GM19240 (cell line): ENCODE measurements around the gene PARD3.

Source experiments
- DNase-seq: peaks from one replicate; pipeline ENCODE4 v3.0.0; 2011; ENCODE audit warnings: low spot score; ENCODE audit not compliant: insufficient read length

The PARD3 gene

DNA sequence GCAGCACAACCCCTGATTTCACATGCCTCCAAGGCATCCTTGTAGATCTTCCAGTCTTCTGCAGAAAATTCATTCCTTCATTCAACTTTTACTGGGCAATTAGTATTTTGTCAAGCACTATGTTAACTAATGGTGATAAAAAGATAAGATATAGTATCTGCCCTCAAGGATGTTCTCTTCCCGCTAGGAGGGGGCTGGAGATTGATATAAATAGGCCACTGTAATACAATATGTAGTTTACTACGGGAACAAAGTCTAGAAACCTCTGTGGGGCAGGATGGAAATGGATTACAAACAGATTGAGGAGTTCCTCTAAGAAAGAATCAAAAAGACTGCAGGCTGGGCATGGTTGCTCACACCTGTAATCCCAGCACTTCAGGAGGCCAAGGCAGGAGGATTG lies 10.3 kb upstream of the PARD3 start:
- DNase-seq: no peak

DNA sequence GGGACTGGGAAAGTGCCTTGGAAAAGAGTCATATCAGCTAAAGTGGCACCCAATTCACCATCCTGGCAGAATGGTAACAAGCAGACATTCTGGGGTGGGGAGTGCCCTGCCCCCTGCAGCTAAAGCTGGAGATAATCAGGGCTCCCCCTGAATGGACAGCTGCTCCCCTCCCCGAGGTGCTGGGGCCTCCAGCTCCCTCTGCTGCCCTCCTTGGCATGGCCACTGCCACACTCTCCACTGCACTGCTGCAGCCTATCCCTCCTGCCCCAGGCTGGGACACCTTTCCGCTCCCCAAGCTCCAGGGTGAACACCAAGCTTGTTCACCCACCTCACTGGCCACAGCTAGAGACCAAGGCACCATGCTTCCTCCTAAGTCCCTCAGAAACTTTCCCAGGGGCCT lies 9.8 kb upstream of the PARD3 start:
- no peak for DNase-seq

DNA sequence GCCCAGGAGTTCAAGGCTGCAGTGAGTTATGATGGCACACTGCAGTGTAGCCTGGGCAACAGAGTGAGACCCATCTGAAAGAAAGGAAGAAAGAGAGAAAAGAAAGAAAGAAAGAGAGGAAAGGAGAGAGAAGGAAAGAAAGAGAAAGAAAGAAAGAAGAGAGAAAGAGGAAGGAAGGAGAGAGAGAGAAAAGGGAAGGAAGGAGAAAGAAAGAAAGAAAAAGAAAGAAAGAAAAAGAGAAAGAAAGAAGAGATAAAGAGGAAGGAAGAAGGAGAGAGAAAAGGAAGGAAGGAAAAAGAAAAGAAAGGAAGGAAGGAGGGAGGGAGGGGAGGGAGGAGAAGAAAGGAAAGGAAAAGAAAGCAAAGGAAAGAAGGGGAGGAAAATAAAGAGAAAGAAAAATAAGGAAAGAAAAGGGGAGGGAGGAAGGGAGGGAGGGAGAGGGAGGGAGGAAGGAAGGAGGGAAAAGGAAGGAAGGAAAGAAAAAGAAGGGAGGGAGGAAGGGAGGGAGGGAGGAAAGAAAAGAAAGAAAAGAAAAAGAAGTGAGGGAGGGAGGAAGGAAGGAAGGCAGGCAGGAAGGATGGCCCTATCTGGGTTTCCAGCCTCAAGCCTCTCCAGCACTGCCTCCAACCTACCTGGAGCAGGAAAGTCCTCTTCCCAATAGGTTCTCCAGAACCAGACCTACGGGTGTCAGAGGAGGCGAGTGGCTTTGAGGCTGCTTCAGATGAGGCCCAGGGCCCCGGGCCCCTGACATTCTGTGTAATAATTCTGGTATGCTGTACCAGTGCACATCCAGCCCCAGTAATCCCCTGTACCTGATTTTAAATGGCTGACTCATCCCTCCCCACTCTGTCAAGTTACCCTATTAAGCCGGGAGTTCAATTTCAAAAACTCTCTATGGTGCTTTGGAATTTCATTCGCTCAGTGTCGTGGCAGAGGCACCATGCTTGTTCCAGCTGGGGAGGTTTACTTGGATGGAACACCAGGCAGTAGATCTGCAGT lies 6.8 kb upstream of the PARD3 start:
- no peak for DNase-seq

GRCh38 chr10:34817586-34817985 lies 2.5 kb upstream of the PARD3 start:
- no peak for DNase-seq

GRCh38 chr10:34817054-34817453 lies 2.0 kb upstream of the PARD3 start:
- DNase-seq: no peak

GRCh38 chr10:34816501-34817002 lies 1.5 kb upstream of the PARD3 start:
- no peak for DNase-seq

DNA sequence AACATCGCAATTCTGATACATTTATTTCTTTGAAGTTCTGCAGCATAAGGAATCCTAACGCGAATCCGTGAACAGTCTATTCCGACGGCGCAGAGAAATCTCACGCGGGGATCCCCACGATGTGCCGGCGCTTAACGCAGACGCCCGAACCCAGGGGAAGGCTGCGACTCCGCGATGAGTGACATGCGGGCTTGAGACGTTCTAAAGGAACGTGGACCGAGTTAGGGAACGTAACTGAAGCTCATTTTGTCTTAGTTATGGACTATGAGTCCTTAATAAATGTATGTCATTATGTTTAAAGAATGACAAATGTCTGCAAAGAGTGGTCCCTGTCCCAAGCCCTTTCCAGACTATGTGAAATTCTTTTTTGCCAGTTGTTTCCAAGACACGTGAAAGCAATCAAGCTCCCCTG lies 995 bp upstream of the PARD3 start:
- no peak for DNase-seq

- no peak for DNase-seq
Observed at GRCh38 chr10:34814913-34815184, 247 bp downstream of the PARD3 start.

GRCh38 chr10:34814223-34814912 lies 728 bp downstream of the PARD3 start:
- DNase-seq: no peak

DNA sequence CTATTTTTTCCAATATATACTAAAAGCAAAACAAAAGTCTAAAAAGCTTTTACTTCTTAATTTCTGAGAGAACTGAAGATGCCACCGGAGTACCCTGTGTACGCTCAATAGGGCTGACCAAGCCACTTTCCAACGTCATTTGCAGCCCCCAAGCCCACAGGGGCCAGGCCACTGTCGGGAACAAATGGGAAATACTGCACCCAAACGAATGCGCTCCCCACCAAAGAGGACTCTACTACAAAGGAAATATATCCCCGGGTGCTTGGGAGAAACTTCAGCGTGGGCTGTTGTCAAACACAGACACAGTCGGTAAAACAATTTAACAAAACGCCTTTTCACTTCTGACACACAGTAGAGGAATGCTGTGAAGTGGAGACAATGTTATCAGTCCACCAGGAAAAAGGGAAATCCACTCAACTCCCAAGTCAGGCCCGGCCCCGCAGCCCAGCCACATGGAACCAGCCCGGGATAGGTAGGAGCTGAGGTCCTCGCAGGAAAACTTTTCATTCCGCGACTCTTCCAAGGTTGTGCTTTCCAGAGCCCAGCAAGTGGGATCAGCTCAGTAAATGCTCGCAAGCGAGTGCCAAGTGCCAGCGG lies 1.4 kb downstream of the PARD3 start:
- no peak for DNase-seq

DNA sequence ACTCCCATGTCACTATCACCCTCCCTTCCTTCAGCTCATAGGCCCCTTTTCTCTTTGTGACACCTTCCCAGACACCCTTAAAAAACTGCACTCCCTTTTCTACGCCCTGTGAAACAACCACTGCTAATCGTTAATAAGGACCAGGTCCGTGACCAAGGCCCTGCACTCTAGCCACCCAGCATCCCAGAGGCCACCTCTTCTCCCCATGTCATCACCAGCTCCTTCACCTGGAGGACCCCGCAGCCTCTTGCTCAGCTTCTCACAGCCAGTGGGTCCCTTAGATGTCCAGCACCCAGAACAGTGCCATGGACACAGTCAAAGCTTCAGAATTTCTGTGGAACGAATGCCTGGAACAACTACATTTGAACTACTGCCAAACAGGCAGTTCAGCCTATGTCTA lies 2.3 kb downstream of the PARD3 start:
- DNase-seq: no peak

DNA sequence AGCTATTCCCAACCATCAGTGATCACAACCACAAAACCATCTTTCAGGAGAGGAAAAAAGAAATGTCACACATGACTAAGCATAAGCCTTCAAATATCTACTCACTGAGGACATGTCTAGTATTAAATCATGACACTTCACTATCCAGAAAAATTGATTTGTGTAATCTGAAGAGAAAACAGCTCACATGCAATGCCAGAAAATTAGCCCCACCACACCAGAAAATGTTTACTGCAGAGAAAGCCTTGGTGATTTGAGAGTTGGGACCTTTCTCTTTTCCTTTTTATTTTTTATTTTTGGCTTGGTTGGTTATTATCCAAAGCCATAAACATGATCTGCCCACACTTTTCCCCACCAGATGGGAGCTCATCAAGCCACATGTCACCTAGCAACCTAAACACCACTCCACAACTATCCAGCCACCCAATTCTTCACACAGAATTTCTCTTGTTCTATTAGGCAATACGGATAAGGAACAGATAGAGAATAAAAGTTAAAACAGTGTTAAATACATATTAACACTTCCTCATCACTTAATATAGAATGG lies 3.1 kb downstream of the PARD3 start:
- no peak for DNase-seq

GRCh38 chr10:34811126-34811967 lies 3.7 kb downstream of the PARD3 start:
- no peak for DNase-seq

- DNase-seq: no peak
Observed at GRCh38 chr10:34809796-34810195, 5.3 kb downstream of the PARD3 start.

DNA sequence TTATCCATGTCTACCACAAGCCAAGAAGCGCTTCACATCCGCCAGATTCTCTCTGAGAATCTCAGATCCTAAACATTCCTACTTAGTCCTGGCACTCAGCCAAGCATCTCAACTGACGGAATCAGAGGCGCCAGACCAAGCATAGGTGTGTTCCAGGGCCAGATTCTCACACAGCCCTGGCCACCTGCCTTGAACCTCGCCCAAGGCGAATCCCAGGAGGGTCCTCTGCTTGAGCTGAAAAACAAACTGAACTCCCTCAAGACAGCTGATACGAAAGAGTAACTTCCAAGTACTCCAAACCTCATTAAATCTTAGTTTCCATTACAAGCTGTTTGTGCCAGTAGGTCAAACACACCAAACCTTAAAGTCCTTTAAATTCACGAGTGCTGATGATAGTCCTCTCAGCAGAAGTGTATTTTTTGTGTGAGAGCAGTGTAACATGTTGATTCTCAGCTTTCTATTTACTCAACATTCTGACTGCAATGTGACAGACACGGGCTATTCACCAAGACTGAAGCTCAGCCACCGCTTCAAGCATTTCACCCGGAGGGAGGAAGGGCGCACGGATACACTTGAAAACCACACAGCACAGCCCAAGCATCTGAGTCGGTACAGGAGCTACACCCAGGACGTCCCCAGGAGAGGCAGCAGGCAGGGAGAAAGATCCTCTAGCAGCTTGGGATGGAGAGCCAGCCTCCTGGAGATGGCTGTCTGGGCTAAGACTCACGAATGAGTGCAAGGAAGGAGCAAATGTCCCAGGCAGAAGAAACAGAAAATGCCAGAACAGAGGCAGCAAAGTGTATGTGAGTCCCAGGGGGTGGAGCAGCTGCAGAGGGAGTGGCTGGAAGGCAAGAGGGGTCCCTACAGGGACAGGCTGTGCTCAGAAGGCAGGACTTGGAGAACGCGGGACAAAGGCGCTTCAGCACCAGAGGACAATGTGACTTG lies 6.0 kb downstream of the PARD3 start:
- DNase-seq: no peak

DNA sequence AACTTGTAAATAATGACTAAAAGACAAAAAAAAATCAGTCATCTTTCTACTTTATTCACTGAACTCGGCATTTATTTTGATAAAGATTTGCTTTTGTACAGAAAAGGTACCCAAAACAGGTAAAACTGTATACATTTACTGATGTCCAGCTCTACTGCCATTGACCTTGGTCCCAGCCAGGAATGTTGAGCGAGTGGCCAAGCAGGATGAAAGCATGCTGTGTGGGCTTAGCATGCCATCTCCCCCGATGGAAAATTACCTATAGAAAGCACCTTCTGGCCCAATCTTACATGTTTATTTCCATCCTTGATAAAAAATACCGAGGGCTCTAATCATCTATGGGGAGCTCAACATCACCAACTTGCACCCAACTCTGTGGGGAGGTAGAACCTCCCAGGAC lies 6.8 kb downstream of the PARD3 start:
- DNase-seq: no peak

GRCh38 chr10:34804306-34804705 lies 10.8 kb downstream of the PARD3 start:
- no peak for DNase-seq

- no peak for DNase-seq
Observed at GRCh38 chr10:34802692-34803091, 12.4 kb downstream of the PARD3 start.

DNA sequence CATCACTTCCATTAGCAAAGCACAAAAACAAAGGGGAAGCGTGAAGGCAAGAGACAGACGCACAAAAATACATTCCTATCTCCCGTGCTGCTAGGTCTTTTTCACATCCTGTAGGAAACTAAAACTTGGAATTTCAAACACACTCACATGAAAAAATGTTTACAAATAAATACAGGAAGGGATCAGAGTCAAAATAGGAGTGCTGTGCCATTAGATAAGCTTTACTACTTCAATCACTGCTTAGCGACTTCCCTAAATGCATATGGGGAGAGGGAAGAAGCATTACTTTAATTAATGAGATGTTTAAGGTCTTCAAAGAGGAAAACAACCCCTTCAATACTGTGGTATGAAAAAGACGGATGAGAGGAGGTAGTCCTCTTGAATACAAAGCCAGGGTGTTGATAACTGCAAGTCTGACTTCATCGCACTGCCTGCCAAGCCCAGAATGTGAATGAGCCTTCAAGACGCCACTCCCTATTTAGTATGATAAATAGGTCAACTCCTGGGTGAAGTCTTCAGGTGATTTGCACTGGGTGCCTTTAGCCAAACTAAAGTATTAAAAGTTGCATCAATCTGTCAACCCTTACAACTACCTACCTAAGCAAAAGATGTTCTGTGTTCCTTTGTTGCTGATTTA lies 13.9 kb downstream of the PARD3 start:
- no peak for DNase-seq
